Prostate gland (tissue), 2 donors: ENCODE data around the gene IFITM10.

Source experiments
- CTCF ChIP-seq, 4 experiments: fragments of 200-600 bp in 2 of 4; fragments of 450-650 bp in 2 of 4; sonication (generic) in 2 of 4; IDR thresholded peaks; 1 replicate in 3 of 4; 2 replicates in 1 of 4; pipeline ENCODE4 v1.5.1; 2016 to 2019; ENCODE audit warnings: antibody characterized with exemption in 4 of 4, mild to moderate bottlenecking in 2 of 4, moderate library complexity in 2 of 4
- POLR2A ChIP-seq: fragments of 450-650 bp; IDR thresholded peaks from one replicate; pipeline ENCODE4 v1.6.1; 2016; ENCODE audit warnings: antibody characterized with exemption, mild to moderate bottlenecking
- POLR2AphosphoS5 ChIP-seq: sonication (generic); formaldehyde crosslinking; IDR thresholded peaks from one replicate; pipeline ENCODE4 v1.6.1; 2017; ENCODE audit warnings: antibody characterized with exemption

GRCh38 chr11:1757861-1758610, 7.6 kb upstream of the IFITM10 start:
- TF ChIP-seq CTCF (IDR thresholded peaks at IDR 0.05) (no peak), POLR2A (no peak), POLR2AphosphoS5 (no peak)
